RPMI7951 (cell line): ENCODE measurements around the gene L3MBTL2. TPM values are rescaled to one million over a fixed set of nuclear protein-coding genes. Genes with fewer than 3 reads are reported as not detected.

Source experiments
- DNase-seq: peaks from one replicate; pipeline ENCODE4 v3.0.0-alpha.2; 2012; ENCODE audit warnings: low read depth
- total RNA-seq: library from RNA; depleted of rRNA; stranded (reverse); fragments of >200 nt; shearing (Covaris generic); gene quantifications from 2 replicates; pipeline ENCODE4 v1.2.3, GENCODE V29; 2014; rRNA removed

L3MBTL2 gene
- total RNA-seq, 1 experiment from 2014 or later: 15.4 TPM

DNA sequence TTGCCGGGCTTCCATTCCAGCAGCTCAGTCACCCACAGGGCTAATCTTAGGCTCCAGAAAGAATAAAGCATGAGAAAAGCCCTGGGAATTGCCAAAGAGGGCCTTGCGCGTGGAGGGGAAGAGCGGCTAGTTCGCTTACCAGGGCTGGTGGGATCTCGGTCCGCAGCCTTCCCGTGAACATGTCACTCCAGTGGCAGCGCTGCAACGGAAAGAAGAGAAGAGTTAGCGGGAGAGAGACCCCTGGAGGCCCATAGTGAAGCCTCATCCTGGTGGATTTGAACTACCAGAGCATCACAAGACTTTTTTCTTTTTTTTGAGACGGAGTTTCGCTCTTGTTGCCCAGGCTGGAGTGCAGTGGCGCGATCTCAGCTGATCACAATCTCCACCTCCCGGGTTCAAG is 62.8 kb downstream of the L3MBTL2 start:
- no peak for DNase-seq

DNA sequence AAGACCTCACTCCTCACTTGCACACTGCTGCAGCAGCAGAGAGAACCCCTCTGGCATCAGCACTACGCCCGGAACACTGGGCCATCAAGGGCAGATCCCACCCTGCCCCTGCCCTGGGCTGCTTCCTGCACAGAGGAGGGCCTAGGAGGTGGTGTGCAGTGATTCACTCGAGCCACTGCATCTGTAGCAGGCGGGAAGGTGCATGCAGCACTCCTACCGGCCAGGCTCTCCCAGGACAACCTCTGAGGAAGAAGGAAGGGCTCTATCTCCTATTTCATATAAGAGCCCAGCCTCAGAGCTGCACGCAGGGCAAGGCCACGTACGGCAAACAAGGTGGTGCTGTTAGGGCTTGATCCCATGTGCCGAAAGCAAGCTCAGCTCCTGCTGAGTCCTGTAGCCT is 66.7 kb downstream of the L3MBTL2 start:
- no peak for DNase-seq

DNA sequence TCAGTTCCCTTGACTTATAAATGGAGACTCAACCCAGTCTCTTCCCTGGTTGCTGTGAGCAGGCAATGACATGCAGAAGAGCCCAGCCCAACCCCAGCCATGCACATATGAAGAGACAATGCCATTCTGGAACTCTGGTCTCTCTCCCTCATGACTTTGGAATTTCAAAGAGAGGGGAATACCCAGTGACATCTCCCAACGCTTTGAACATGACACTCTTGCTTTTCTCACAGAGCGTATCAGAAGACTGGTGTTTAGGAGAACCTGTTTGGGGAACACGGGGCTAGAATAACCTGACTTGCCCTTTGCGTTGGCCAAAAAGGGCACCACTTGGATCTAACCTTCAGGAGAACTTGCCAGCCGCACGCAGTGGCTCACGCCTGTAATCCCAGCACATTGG is 68.0 kb downstream of the L3MBTL2 start:
- no peak for DNase-seq

DNA sequence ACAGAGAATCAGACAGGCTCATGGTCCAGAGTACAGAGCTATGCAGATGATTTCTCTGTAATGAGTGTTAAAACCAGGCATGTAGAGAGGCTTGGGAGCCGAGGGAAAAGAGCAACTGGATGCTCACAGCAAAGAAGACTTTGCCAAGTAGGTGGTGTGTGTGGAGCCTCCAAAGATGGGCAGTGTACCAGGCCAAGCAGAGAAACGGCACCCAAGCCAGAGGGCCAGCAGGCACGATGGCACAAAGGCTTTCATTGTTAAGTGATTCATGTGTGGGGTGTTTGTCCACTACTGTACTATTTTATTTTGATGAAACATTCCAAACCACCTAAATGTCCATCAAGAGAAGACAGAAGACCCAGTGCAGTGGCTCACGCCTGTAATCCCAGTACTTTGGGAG is 69.7 kb downstream of the L3MBTL2 start:
- no peak for DNase-seq

GRCh38 chr22:41280065-41280464 is 75.0 kb downstream of the L3MBTL2 start:
- no peak for DNase-seq

DNA sequence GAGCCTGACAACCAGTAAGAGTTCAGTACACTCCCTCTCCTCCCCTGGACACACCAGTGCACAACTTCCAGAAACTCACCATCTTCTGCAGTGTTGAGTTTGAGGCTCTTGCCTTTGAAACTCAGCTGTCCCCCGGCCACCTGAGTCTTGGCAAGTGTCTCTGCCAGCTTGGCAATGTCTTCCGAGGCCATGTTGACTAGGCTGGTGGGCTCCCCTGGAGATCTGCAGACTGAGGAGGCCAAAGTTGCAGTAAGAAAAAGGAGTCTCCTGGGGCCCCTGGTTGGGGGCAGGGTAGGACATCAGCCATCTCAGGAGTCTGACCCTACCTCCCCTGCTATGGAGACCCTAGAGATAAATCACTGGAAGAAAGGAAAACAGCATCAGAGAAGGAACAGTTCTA is 75.7 kb downstream of the L3MBTL2 start:
- no peak for DNase-seq

Other genes starting within 250 kb of the L3MBTL2 start
- 24.0 and 27.3 TPM in 2 replicates for gene EP300, start 112.7 kb upstream of the L3MBTL2 start, total RNA-seq
- 0.29 TPM in 1 of 2 replicates, not detected in the other for gene CHADL, start 35.6 kb downstream of the L3MBTL2 start, total RNA-seq
- 68.4 and 72.0 TPM in 2 replicates for gene RANGAP1, start 80.9 kb downstream of the L3MBTL2 start, total RNA-seq
- 19.6 and 22.0 TPM in 2 replicates for gene ZC3H7B, start 96.2 kb downstream of the L3MBTL2 start, total RNA-seq
- gene TEF, start 176.6 kb downstream of the L3MBTL2 start, total RNA-seq: 8.8 and 13.0 TPM in 2 replicates
- 11.5 and 14.2 TPM in 2 replicates for gene TOB2, start 241.5 kb downstream of the L3MBTL2 start, total RNA-seq